H9 (cell line): ENCODE measurements around the gene GLRA3. TPM values are rescaled to one million over a fixed set of nuclear protein-coding genes. Genes with fewer than 3 reads are reported as not detected.

Experiments used
- DNase-seq: peaks from one replicate; pipeline ENCODE4 v3.0.0-alpha.2; 2017
- H2AFZ ChIP-seq: one replicate; pipeline ENCODE4 v1.6.1; 2013; ENCODE audit warnings: mild to moderate bottlenecking, low read length, control low read depth, moderate library complexity
- H2AK5ac ChIP-seq: 2 replicates; pipeline ENCODE4 v1.6.1; 2013; ENCODE audit warnings: low read length, control low read depth, mixed read lengths; ENCODE audit not compliant: insufficient read length
- H2BK120ac ChIP-seq: one replicate; pipeline ENCODE4 v1.6.1; 2013; ENCODE audit warnings: low read depth, mild to moderate bottlenecking, low read length, control low read depth, inconsistent platforms; ENCODE audit not compliant: poor library complexity, severe bottlenecking
- H2BK12ac ChIP-seq: 2 replicates; pipeline ENCODE4 v1.6.1; 2013; ENCODE audit warnings: low read length, control low read depth, mixed read lengths, low read depth; ENCODE audit not compliant: insufficient read length
- H2BK15ac ChIP-seq: 2 replicates; pipeline ENCODE4 v1.6.1; 2013; ENCODE audit warnings: low read depth, low read length, control low read depth
- H2BK20ac ChIP-seq: one replicate; pipeline ENCODE4 v1.6.1; 2013; ENCODE audit warnings: low read depth, mild to moderate bottlenecking, low read length, control low read depth, inconsistent platforms; ENCODE audit not compliant: poor library complexity, severe bottlenecking
- H2BK5ac ChIP-seq: 2 replicates; pipeline ENCODE4 v1.6.1; 2013; ENCODE audit warnings: low read length, control low read depth, mixed read lengths; ENCODE audit not compliant: insufficient read length
- H3K14ac ChIP-seq: 2 replicates; pipeline ENCODE4 v1.6.1; 2013; ENCODE audit warnings: low read length, control low read depth; ENCODE audit not compliant: insufficient read depth
- H3K18ac ChIP-seq: 2 replicates; pipeline ENCODE4 v1.6.1; 2013; ENCODE audit warnings: low read depth, mild to moderate bottlenecking, mixed read lengths, low read length, control low read depth; ENCODE audit not compliant: insufficient read length
- H3K23ac ChIP-seq: 2 replicates; pipeline ENCODE4 v1.6.1; 2013; ENCODE audit warnings: low read length, control low read depth, mixed read lengths, low read depth; ENCODE audit not compliant: insufficient read length
- H3K23me2 ChIP-seq: 2 replicates; pipeline ENCODE4 v1.6.1; 2013; ENCODE audit warnings: low read depth, mild to moderate bottlenecking, mixed read lengths, low read length, control low read depth; ENCODE audit not compliant: insufficient read length, poor library complexity, severe bottlenecking
- H3K27ac ChIP-seq: 2 replicates; pipeline ENCODE4 v1.5.1; 2013; ENCODE audit warnings: low read length, control low read depth, mixed read lengths, low read depth; ENCODE audit not compliant: insufficient read length
- H3K27me3 ChIP-seq: 2 replicates; pipeline ENCODE4 v1.6.1; 2013; ENCODE audit warnings: low read length, control low read depth, inconsistent platforms; ENCODE audit not compliant: insufficient read depth
- H3K4ac ChIP-seq: 2 replicates; pipeline ENCODE4 v1.6.1; 2013; ENCODE audit warnings: low read depth, mild to moderate bottlenecking, control low read depth, inconsistent platforms, low read length, moderate library complexity
- H3K4me1 ChIP-seq: 2 replicates; pipeline ENCODE4 v1.6.1; 2013; ENCODE audit warnings: low read length, control low read depth, inconsistent platforms; ENCODE audit not compliant: insufficient read depth
- H3K4me2 ChIP-seq: 2 replicates; pipeline ENCODE4 v1.6.1; 2013; ENCODE audit warnings: low read length, control low read depth, mixed read lengths; ENCODE audit not compliant: insufficient read length, insufficient read depth
- H3K56ac ChIP-seq: 2 replicates; pipeline ENCODE4 v1.6.1; 2013; ENCODE audit warnings: low read depth, mild to moderate bottlenecking, mixed read lengths, low read length, control low read depth; ENCODE audit not compliant: insufficient read length
- H3K79me1 ChIP-seq: 2 replicates; pipeline ENCODE4 v1.6.1; 2013; ENCODE audit warnings: low read depth, mild to moderate bottlenecking, moderate library complexity, low read length, control low read depth, inconsistent platforms; ENCODE audit not compliant: insufficient read depth, poor library complexity, severe bottlenecking
- H3K79me2 ChIP-seq: 2 replicates; pipeline ENCODE4 v1.6.1; 2013; ENCODE audit warnings: low read length, control low read depth, inconsistent platforms; ENCODE audit not compliant: insufficient read depth
- H3K9ac ChIP-seq: 2 replicates; pipeline ENCODE4 v1.6.1; 2013; ENCODE audit warnings: low read length, control low read depth, mixed read lengths; ENCODE audit not compliant: insufficient read length; ENCODE audit errors: extremely low read depth
- H3K9me3 ChIP-seq: one replicate; pipeline ENCODE4 v1.6.1; 2013; ENCODE audit warnings: low read depth, low read length, inconsistent platforms; ENCODE audit not compliant: control insufficient read depth
- H3T11ph ChIP-seq: one replicate; pipeline ENCODE4 v1.6.1; 2013; ENCODE audit warnings: mild to moderate bottlenecking, low read length, control low read depth, inconsistent platforms
- H4K20me1 ChIP-seq: one replicate; pipeline ENCODE4 v1.6.1; 2013; ENCODE audit not compliant: control insufficient read depth, insufficient read length, insufficient read depth
- H4K5ac ChIP-seq: 2 replicates; pipeline ENCODE4 v1.6.1; 2013; ENCODE audit warnings: low read depth, mild to moderate bottlenecking, mixed read lengths, low read length, control low read depth; ENCODE audit not compliant: insufficient read length
- H4K8ac ChIP-seq: replicated peaks from 2 replicates; pipeline ENCODE4 v1.6.1; 2013; ENCODE audit warnings: low read length, control low read depth, mixed read lengths, low read depth; ENCODE audit not compliant: insufficient read length
- H4K91ac ChIP-seq: 2 replicates; pipeline ENCODE4 v1.6.1; 2013; ENCODE audit warnings: low read depth, mild to moderate bottlenecking, moderate library complexity, mixed read lengths, low read length, control low read depth; ENCODE audit not compliant: insufficient read length
- H3K27ac Mint-ChIP-seq, 3 experiments: 2 replicates in 2 of 3; 3 replicates in 1 of 3; pipeline ENCODE4 v1.8.0; 2020 to 2021; ENCODE audit warnings: mixed read lengths in 3 of 3, mild to moderate bottlenecking in 1 of 3, moderate library complexity in 1 of 3
- H3K27me3 Mint-ChIP-seq: 2 replicates; pipeline ENCODE4 v1.8.0; 2021; ENCODE audit warnings: low read depth, mild to moderate bottlenecking, moderate library complexity, mixed read lengths
- H3K36me3 Mint-ChIP-seq, 3 experiments: 2 replicates in 2 of 3; 3 replicates in 1 of 3; pipeline ENCODE4 v1.8.0; 2020 to 2021; ENCODE audit warnings: low read depth in 3 of 3, mixed read lengths in 3 of 3; ENCODE audit not compliant: insufficient read depth in 1 of 3
- H3K4me1 Mint-ChIP-seq, 2 experiments: 2 replicates each; pipeline ENCODE4 v1.8.0; 2020; ENCODE audit warnings: mixed read lengths in 2 of 2
- H3K4me3 Mint-ChIP-seq, 2 experiments: 2 replicates in 1 of 2; 3 replicates in 1 of 2; pipeline ENCODE4 v1.8.0; 2020 to 2021; ENCODE audit warnings: mild to moderate bottlenecking in 2 of 2, mixed read lengths in 2 of 2, moderate library complexity in 1 of 2
- H3K9me3 Mint-ChIP-seq, 2 experiments: 2 replicates in 1 of 2; 3 replicates in 1 of 2; pipeline ENCODE4 v1.8.0; 2020; ENCODE audit warnings: mild to moderate bottlenecking in 2 of 2, mixed read lengths in 2 of 2, moderate library complexity in 1 of 2
- CTCF ChIP-seq: fragments of 200-600 bp; sonication (generic); conservative IDR thresholded peaks from 3 replicates; pipeline ENCODE4 v1.8.0; 2021; ENCODE audit warnings: antibody characterized with exemption, mild to moderate bottlenecking
- WGBS: extraction: QIAGEN DNeasy Blood & Tissue Kit; methylation state at CpG from one replicate; pipeline ENCODE4 v1.1.7; 2013; ENCODE audit warnings: missing lambda C conversion rate, low lambda C conversion rate, mixed read lengths; ENCODE audit not compliant: insufficient read length; ENCODE audit errors: extremely low coverage; 5-methylcytosine and 5-hydroxymethylcytosine counted together
- total RNA-seq: library from RNA; stranded (reverse); gene quantifications from 2 replicates; pipeline ENCODE4 v1.2.1, GENCODE V29; 2021

The GLRA3 gene
- total RNA-seq, 1 experiment from 2014 or later: 0.09 TPM

DNA sequence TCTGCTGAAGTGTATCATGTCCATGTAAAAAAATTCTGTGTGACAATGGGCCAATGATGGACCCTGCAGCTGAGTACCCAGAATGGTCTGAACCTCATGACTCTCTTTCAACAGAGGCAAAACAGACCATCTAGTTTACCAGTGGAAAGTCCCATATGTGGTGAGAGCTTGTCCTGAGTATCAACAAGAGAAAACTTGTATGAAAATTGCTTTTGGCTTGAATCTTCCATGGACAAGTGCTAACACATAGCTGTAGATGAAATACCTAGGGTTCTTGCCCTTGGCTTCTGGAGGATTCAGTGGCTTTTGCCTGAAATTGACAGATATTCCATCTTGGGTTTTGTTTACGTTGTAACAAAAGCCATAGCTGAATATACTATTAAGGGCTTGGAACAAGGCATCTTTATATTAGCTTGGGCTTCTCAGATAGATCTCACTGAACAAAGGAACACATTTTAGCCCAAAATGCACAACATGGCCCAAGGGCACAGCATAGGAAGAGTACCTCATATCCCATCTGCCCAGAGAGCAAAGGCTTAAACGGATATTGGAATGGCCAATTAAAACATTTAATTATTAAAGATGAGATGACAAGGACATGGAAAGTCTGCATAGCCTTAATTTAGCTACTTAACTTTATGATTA lies 178.2 kb downstream of the GLRA3 start:
- Histone ChIP-seq H4K5ac (no peak overlapping the region), H3K27ac (no peak overlapping the region), H3K23ac (no peak overlapping the region), H2AK5ac (no peak overlapping the region), H4K91ac (no peak overlapping the region), H4K8ac (no peak overlapping the region), H3K9ac (no peak overlapping the region), H3K14ac (no peak overlapping the region), H2BK15ac (no peak overlapping the region), H3K18ac (no peak overlapping the region), H4K20me1 (no peaks in the 10 kb centered on the region), H3T11ph (no peak overlapping the region), H2BK5ac (no peak overlapping the region), H2BK12ac (no peak overlapping the region), H2BK120ac (no peak overlapping the region), H3K4ac (no peak overlapping the region), H3K79me2 (no peaks in the 10 kb centered on the region), H3K56ac (no peak overlapping the region), H3K4me1 (no peaks in the 10 kb centered on the region), H3K79me1 (no peaks in the 10 kb centered on the region), H2AFZ (no peak overlapping the region), H3K4me2 (no peak overlapping the region), H2BK20ac (no peak overlapping the region), H3K23me2 (no peaks in the 10 kb centered on the region), H3K9me3 (no peaks in the 10 kb centered on the region), H3K27me3 (no peaks in the 10 kb centered on the region)
- DNase-seq: no peak
- TF ChIP-seq CTCF: no peak
- no peaks in the 10 kb centered on the region for H3K9me3 Mint-ChIP-seq
- H3K4me3 Mint-ChIP-seq: no peak overlapping the region
- no peaks in the 10 kb centered on the region for H3K27me3 Mint-ChIP-seq
- peaks cover 0 to 6% of the 10 kb centered on the region in 2 experiments; a peak in 3 of 4 replicates for H3K4me1 Mint-ChIP-seq
- WGBS: no CpG with 5 or more reads among the region's 2 CpGs
- peak overlapping the region in 1 of 3 experiments; percentile 63; a peak in 1 of 7 replicates for H3K27ac Mint-ChIP-seq
- no peaks in the 10 kb centered on the region for H3K36me3 Mint-ChIP-seq
